ENCODE data around the gene GPC1.

The GPC1 gene

GRCh38 chr2:240510513-240511210 is 75.2 kb downstream of the GPC1 start:
- ATAC-seq = no peak
- no peak for TF ChIP-seq ARNTL (CRISPR knock-in tag; IDR thresholded peaks at IDR 0.05; ENCODE audit: borderline replicate concordance, low read depth)
- TF ChIP-seq OSR1 (CRISPR knock-in tag; IDR thresholded peaks at IDR 0.05) = no peak
- no peak for TF ChIP-seq ZNF8 (CRISPR knock-in tag; IDR thresholded peaks at IDR 0.05)
- TF ChIP-seq ZFP30 (CRISPR knock-in tag; IDR thresholded peaks at IDR 0.05) = no peak
- TF ChIP-seq ZNF70 (CRISPR knock-in tag; IDR thresholded peaks at IDR 0.05) = no peak
- no peak for TF ChIP-seq CSDC2 (CRISPR knock-in tag; IDR thresholded peaks at IDR 0.05)
- TF ChIP-seq TSHZ2 (CRISPR knock-in tag; IDR thresholded peaks at IDR 0.05) = no peak
- TF ChIP-seq GLIS3 (CRISPR knock-in tag; IDR thresholded peaks at IDR 0.05) = no peak
- no peak for TF ChIP-seq ESRRG (CRISPR knock-in tag; IDR thresholded peaks at IDR 0.05)
- TF ChIP-seq PPARA (CRISPR knock-in tag; IDR thresholded peaks at IDR 0.05; ENCODE audit: borderline replicate concordance) = no peak
- TF ChIP-seq RARB (CRISPR knock-in tag; IDR thresholded peaks at IDR 0.05) = no peak
- TF ChIP-seq POU6F1 (CRISPR knock-in tag; IDR thresholded peaks at IDR 0.05; ENCODE audit: borderline replicate concordance, low read depth) = no peak
- no peak for TF ChIP-seq CSRNP3 (CRISPR knock-in tag; IDR thresholded peaks at IDR 0.05)
- no peak for TF ChIP-seq CREB5 (CRISPR knock-in tag; IDR thresholded peaks at IDR 0.05; ENCODE audit: low read depth)
- TF ChIP-seq BACH2 (CRISPR knock-in tag; IDR thresholded peaks at IDR 0.05; ENCODE audit: borderline replicate concordance) = no peak

GRCh38 chr2:240511351-240512108 is 76.1 kb downstream of the GPC1 start:
- ATAC-seq = no peak
- TF ChIP-seq ZFP3 (CRISPR knock-in tag; IDR thresholded peaks at IDR 0.05) = no peak
- no peak for TF ChIP-seq ZNF565 (CRISPR knock-in tag; conservative IDR thresholded peaks at IDR 0.05; ENCODE audit: low read depth)
- TF ChIP-seq ZC3H10 (CRISPR knock-in tag; IDR thresholded peaks at IDR 0.05) = no peak
- no peak for TF ChIP-seq ZNF70 (CRISPR knock-in tag; IDR thresholded peaks at IDR 0.05)

GRCh38 chr2:240512109-240512485 is 76.6 kb downstream of the GPC1 start:
- no peak for ATAC-seq
- TF ChIP-seq OSR1 (CRISPR knock-in tag; IDR thresholded peaks at IDR 0.05) (no peak), TCF4 (CRISPR knock-in tag; IDR thresholded peaks at IDR 0.05; ENCODE audit: borderline replicate concordance) (no peak), ZC3H10 (CRISPR knock-in tag; IDR thresholded peaks at IDR 0.05) (no peak), PPARA (CRISPR knock-in tag; IDR thresholded peaks at IDR 0.05; ENCODE audit: borderline replicate concordance) (no peak), PATZ1 (CRISPR knock-in tag; IDR thresholded peaks at IDR 0.05; ENCODE audit: borderline replicate concordance) (no peak), TOX (CRISPR knock-in tag; IDR thresholded peaks at IDR 0.05; ENCODE audit: borderline replicate concordance) (no peak), POU6F1 (CRISPR knock-in tag; IDR thresholded peaks at IDR 0.05; ENCODE audit: borderline replicate concordance, low read depth) (no peak), TSHZ2 (CRISPR knock-in tag; IDR thresholded peaks at IDR 0.05) (no peak), ZNF70 (CRISPR knock-in tag; IDR thresholded peaks at IDR 0.05) (no peak), CREB5 (CRISPR knock-in tag; IDR thresholded peaks at IDR 0.05; ENCODE audit: low read depth) (no peak)
